Activated T-cell treated with anti-CD3 and anti-CD28 coated beads, Interleukin-2, amount 50 U/mL, for 4 hours (primary cell): ENCODE data around the gene NSUN2. TPM values are rescaled to one million over a fixed set of nuclear protein-coding genes. Genes with fewer than 3 reads are reported as not detected.

Source experiments
- ATAC-seq, 2 donors: fragments of 200-7000 bp; cut with Tn5 transposase; one replicate each; pipeline ENCODE4 v1.10.0; 2021
- DNase-seq: peaks from one replicate; pipeline ENCODE4 v3.0.0-alpha.2; 2020
- H3K27me3 Mint-ChIP-seq: one replicate; pipeline ENCODE4 v1.8.0; 2021; ENCODE audit warnings: low read depth, mixed read lengths
- H3K36me3 Mint-ChIP-seq: one replicate; pipeline ENCODE4 v1.8.0; 2022; ENCODE audit warnings: mixed read lengths; ENCODE audit not compliant: insufficient read depth
- H3K4me1 Mint-ChIP-seq: one replicate; pipeline ENCODE4 v1.8.0; 2021; ENCODE audit warnings: low read depth, mixed read lengths
- H3K4me3 Mint-ChIP-seq: one replicate; pipeline ENCODE4 v1.8.0; 2021; ENCODE audit warnings: mild to moderate bottlenecking, moderate library complexity, mixed read lengths
- H3K9me3 Mint-ChIP-seq: one replicate; pipeline ENCODE4 v1.8.0; 2021; ENCODE audit warnings: mixed read lengths
- total RNA-seq, 3 donors: library from RNA; stranded (reverse); gene quantifications; one replicate each; pipeline ENCODE4 v1.2.1, GENCODE V29; 2021

Gene NSUN2
- total RNA-seq, 3 donors from 2014 or later, result 160 to 175 (median 165) TPM

DNA sequence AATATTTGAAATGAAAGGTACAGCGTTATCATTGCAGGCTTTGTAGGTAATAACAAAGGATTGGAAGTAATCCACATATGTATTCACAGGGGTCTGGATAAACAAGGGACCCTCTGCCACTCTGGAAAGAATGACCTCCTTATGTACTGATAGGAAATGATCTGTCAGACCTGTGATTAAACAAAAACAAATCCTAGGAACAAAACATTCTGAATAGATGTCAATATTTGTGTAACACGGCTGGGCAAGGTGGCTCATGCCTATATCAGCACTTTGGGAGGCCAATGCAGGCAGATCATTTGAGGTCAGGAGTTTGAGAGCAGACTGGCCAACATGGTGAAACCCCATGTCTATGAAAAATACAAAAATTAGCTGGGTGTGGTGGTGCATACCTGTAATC is 42.3 kb downstream of the NSUN2 start:
- H3K36me3 Mint-ChIP-seq, result peaks cover 2% of the 10 kb centered on the region
- ATAC-seq (no peak), DNase-seq (no peak)
- no peaks in the 10 kb centered on the region for H3K4me1 Mint-ChIP-seq
- peaks cover 8% of the 10 kb centered on the region for H3K27me3 Mint-ChIP-seq
- no peak overlapping the region for H3K4me3 Mint-ChIP-seq
- H3K9me3 Mint-ChIP-seq, result no peaks in the 10 kb centered on the region

DNA sequence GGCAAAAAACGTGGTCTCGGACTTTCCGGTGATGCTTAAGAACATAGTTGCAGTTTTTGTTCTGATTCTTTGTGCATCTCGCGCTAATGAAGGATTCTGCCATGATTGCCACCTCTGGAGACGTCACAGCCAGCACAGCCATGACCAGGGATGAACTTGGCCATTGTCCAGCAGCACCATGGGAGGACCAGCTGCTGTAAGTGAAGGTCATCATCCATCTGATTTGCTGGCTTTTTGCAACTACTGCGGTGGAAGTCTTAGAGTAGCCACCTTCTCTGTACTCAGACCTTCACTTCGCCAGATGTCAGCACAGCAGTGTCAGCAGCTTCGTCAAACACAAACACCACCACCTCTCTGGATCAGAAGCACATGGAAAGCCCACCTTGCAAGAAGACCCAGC is 45.7 kb downstream of the NSUN2 start:
- peaks cover 28% of the 10 kb centered on the region for H3K27me3 Mint-ChIP-seq
- no peaks in the 10 kb centered on the region for H3K9me3 Mint-ChIP-seq
- ATAC-seq (no peak), DNase-seq (no peak)
- H3K4me3 Mint-ChIP-seq, result no peak overlapping the region
- no peaks in the 10 kb centered on the region for H3K36me3 Mint-ChIP-seq
- H3K4me1 Mint-ChIP-seq, result peaks cover 2% of the 10 kb centered on the region

DNA sequence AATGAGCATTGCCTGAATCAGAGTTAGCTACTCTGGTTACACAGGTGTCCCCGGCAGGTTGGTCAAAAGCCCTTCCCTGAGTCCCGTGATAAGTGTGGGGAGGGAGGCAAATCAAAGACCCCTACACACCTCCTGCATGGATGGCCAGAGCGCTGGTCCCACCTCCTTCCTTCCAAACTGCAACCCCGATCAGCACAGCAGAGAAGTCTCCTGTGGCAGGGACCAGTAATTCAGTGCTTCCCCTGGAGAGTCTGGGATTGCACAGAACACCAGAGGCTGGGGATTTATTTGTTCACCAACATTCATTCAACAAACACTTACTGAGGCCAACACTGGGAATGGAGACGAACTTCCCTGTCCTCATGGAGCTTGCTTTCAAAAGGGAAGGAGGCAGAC is 46.2 kb downstream of the NSUN2 start:
- DNase-seq, result no peak
- H3K27me3 Mint-ChIP-seq, result peaks cover 33% of the 10 kb centered on the region
- H3K9me3 Mint-ChIP-seq, result no peaks in the 10 kb centered on the region
- ATAC-seq, result no peak
- H3K4me1 Mint-ChIP-seq, result peaks cover 2% of the 10 kb centered on the region
- H3K36me3 Mint-ChIP-seq, result no peaks in the 10 kb centered on the region
- no peak overlapping the region for H3K4me3 Mint-ChIP-seq

DNA sequence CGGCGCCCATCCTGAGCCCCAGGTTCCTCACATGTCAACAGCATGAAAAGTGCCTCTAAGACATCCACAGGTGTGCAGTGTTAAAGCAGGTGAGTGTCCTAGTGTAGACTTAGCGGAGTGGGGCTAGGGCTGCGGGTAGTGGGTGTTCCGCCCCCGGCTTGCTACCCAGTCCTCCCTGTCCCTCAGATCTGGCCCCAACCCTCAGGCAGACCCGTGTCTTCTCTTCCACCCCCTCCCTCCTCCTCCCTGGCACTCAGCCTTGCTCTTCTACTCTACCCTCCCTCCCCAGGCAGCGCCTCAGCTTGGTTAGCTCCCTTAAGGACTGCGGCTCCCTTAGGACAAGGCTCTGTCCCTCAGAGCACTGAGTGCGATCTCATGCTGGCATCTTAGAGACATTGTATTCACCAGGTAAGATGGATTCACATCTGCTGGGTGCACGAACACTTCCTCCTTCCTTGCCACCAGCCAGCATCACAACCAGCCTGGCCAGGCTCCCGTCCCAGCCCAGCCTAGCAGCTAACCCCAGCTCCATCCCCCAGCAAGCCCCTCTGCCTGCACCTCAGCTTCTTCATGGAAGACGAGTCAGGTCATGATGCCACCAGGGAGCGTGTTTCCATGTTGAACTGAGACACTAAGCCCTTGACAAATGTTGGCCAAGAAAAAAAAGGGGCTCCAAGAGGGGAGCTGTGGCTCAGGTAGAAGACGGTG is 46.8 kb downstream of the NSUN2 start:
- ATAC-seq (no peak), DNase-seq (no peak)
- Mint-ChIP-seq H3K4me1 (peaks cover 2% of the 10 kb centered on the region), H3K36me3 (no peaks in the 10 kb centered on the region), H3K27me3 (peaks cover 36% of the 10 kb centered on the region), H3K4me3 (no peak overlapping the region), H3K9me3 (no peaks in the 10 kb centered on the region)

DNA sequence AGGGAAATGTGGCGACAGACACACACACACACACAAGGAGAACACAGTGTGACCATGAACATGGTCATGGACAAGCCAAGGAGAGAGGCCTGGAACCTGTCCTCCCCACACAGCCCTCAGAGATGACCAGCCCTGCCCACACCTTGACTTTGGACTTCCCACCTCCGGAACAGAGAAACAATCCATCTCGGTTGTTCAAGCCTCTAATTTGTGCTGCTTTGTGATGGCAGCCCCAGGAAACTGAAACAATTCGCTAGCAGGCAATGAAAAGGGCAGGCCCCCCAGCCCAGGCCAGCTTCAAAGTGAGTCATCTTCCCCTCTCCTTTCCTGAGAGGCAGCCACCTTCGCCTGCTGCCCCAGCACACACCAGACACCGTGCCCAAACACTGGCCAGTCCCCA is 47.7 kb downstream of the NSUN2 start:
- ATAC-seq (no peak), DNase-seq (no peak)
- Mint-ChIP-seq H3K36me3 (no peaks in the 10 kb centered on the region), H3K4me1 (peaks cover 2% of the 10 kb centered on the region), H3K9me3 (no peaks in the 10 kb centered on the region), H3K27me3 (peaks cover 38% of the 10 kb centered on the region), H3K4me3 (no peak overlapping the region)

DNA sequence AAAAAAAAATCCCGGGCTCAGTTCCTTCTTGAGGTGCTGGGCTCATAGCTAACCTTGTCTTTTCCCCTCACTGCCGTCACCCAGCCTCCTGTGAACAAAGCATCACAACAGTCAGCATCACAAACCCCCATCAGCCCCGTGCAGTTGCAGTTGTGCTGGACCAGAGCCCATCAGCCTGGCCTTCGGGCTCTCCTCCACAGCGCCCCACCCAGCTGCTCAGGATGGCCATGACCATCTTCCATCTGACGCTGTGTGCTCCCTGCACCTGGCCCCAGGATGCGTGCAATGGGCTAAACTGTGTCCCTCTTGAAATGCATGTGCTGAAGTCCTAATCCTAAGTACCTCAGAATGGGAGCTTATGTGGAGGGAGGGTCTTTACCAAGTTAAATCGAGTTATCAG is 48.1 kb downstream of the NSUN2 start:
- Mint-ChIP-seq H3K4me3 (no peak overlapping the region), H3K36me3 (no peaks in the 10 kb centered on the region), H3K9me3 (no peaks in the 10 kb centered on the region), H3K4me1 (peaks cover 2% of the 10 kb centered on the region), H3K27me3 (peaks cover 42% of the 10 kb centered on the region)
- DNase-seq (no peak), ATAC-seq (no peak)

DNA sequence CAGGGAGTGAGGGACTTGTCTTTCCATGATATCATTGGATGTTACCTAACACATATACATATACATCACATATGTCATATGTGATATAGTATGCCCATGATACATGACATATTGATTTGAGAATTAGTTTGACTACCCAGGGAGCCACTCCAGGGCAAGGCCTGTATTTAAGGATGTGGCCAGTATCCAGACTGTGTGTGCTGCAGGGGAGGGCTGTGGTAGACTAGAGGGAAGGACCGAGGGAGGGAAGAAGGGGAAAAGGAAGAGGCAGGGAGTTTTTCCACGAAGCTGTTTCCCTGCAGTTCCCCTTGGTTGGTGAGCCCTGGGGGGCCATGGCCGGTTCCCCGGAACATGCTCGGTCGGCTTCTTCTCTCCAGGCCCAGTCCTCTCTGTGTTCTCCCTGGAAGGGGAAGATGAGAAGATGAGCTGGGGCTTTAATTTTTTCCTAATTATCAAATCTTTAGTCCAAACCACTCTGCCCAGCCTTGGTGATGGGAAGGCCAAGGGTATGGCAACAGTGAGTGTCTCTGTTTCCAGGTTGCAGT is 48.7 kb downstream of the NSUN2 start:
- DNase-seq (no peak), ATAC-seq (no peak)
- Mint-ChIP-seq H3K4me1 (peaks cover 2% of the 10 kb centered on the region), H3K9me3 (no peaks in the 10 kb centered on the region), H3K27me3 (peaks cover 46% of the 10 kb centered on the region), H3K4me3 (no peak overlapping the region), H3K36me3 (no peaks in the 10 kb centered on the region)

DNA sequence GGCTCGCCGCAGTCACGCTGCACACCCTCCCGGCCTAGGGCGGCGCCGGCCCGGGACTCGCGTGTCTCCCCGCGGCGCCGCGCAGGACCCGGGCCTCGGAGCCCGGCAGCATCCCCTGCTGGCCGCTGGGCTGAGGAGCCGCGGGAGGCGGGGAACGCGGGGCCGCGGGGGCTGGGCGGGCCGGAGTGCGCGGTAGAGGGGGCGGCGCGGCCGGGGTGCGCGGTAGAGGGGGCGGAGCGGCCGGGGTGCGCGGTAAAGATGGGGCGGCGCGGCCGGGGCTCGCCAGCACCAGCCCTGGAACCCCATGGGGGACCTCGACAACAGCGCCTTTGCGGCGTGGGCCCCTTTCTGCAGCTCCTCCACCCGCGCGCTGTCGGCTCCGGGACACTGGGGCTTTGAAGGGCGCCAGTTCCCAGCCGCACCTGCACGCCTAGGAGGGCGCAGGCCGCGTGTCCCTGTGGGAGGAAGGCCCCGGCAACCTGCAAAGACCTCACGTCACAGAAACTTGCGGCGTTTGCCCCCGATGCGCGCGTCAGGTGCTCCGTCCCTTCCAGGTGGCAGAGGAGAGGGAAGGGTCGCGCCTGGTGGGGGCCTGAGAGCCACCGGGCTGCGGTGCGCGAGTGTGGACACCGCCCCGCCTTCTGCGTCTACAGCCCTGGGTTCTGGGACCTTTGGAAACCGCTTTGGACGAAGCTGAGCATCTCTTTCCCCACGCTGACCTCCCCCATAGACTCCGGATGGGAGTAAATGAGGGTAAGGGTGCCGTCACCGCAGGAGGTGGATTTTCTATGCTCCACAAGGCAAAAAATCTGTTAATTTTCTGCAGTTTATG is 49.6 kb downstream of the NSUN2 start:
- DNase-seq (no peak), ATAC-seq (peak; percentile 72 to 73)
- Mint-ChIP-seq H3K9me3 (no peaks in the 10 kb centered on the region), H3K4me1 (peaks cover 2% of the 10 kb centered on the region), H3K27me3 (peaks cover 50% of the 10 kb centered on the region), H3K36me3 (no peaks in the 10 kb centered on the region), H3K4me3 (no peak overlapping the region)

DNA sequence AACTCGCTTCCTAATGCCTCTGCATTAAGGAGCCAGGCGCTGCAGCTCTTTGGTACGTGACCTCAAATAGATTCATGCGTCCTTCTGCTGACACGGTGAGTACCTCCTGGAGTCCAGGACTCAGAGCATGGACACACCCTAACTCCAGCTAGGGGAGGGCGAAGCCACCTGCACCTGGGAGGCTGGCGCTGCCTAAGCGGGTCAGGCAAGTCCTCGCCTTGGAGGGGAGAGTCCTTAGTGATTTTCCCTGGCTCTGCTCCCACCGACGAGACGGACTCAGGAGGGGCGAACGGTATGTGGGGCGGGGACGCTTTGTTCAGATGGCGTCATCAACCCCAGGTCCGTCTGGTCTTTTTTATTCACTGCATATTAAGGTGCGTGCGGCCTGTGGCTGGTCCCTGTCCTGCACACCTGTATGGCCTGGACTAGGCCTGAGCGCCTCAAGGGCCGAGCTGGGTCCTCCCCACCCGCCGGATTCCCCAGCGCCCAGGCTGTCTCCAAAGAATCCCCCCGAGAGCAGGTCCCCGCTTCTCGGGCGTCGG is 50.3 kb downstream of the NSUN2 start:
- Mint-ChIP-seq H3K27me3 (peaks cover 55% of the 10 kb centered on the region), H3K36me3 (no peaks in the 10 kb centered on the region), H3K4me3 (no peak overlapping the region), H3K4me1 (peaks cover 2% of the 10 kb centered on the region), H3K9me3 (no peaks in the 10 kb centered on the region)
- peak in 1 of 2 donors; percentile 30 for ATAC-seq
- no peak for DNase-seq

DNA sequence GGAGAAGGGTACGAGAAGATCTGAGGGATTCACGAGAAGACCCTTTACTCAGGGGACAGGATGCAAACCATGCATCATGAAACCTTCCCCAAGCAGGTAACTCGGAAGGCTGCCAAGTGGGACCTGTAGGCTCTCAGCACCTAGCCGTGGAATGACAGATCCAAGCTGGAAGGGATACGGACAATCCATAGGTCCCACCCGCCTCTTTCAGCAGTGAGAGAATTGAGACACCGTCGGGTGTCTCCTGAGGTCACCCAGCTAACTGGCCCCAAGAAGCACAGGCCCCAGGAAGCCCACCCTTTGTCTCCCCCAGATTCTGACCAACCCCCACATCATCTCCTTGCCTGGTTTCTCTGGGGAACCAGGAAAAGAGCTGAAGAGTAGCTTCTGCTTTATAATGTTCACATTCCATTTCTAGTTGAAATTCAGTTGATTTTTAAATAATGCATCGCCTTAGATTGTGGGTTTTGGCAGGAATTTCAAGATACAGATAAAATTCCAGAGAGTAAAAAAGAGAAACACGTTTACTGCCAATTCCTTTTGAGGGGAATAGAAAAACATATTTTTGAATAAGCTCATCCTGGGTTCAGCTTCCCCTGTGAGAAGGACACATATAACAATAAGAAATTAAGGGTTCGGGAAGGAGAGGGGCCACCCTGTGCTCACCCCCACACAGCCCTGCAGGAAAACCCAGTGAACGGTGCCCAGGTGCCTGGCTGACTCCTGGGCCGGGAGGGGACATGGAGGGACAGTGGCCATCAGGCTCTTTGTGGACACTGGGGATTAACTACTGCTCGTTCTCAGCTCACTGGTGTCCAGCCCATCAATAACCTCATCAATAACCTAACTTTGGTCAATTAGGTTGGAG is 51.1 kb downstream of the NSUN2 start:
- DNase-seq (no peak), ATAC-seq (no peak)
- Mint-ChIP-seq H3K4me1 (peaks cover 2% of the 10 kb centered on the region), H3K27me3 (peaks cover 55% of the 10 kb centered on the region), H3K9me3 (no peaks in the 10 kb centered on the region), H3K4me3 (no peak overlapping the region), H3K36me3 (no peaks in the 10 kb centered on the region)

DNA sequence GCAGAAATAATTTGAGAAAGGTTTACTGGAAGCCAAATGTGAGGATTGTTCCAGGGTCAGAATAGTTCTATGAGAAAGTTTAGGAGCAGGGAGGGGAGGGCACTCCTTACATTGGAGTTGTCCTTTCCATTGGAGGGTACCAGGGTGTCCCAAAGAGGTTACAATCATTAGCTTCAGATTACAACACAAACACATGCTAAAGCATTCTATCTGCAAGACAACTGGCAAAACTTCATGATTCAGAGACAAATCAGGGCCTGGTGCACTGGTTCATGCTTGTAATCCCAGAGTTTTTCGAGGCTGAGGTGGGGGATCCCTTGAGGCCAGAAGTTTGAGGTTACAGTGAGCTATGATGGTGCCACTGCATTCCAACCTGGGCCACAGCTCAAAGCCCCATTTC is 51.8 kb downstream of the NSUN2 start:
- ATAC-seq (no peak), DNase-seq (no peak)
- Mint-ChIP-seq H3K4me3 (no peak overlapping the region), H3K36me3 (no peaks in the 10 kb centered on the region), H3K4me1 (peaks cover 2% of the 10 kb centered on the region), H3K27me3 (peaks cover 49% of the 10 kb centered on the region), H3K9me3 (no peaks in the 10 kb centered on the region)

DNA sequence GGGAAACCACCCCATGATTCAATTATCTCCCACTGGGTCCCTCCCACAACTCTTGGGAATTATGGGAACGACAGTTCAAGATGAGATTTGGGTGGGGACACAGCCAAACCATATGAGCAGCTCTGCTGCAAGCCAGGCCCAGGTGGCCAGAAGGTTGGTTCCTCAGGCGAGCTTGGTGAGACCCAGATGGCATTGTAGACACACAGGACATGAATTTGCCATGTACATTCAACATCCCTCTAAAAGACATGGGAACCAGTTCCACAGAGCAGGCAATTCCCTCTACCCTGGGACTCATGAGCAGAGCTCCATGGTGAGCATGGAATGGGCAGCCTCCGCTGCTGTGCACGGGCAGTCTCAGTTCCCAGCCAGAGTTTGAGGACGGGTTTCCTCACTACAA is 53.3 kb downstream of the NSUN2 start:
- no peaks in the 10 kb centered on the region for H3K36me3 Mint-ChIP-seq
- H3K27me3 Mint-ChIP-seq, result peaks cover 41% of the 10 kb centered on the region
- no peak for ATAC-seq

DNA sequence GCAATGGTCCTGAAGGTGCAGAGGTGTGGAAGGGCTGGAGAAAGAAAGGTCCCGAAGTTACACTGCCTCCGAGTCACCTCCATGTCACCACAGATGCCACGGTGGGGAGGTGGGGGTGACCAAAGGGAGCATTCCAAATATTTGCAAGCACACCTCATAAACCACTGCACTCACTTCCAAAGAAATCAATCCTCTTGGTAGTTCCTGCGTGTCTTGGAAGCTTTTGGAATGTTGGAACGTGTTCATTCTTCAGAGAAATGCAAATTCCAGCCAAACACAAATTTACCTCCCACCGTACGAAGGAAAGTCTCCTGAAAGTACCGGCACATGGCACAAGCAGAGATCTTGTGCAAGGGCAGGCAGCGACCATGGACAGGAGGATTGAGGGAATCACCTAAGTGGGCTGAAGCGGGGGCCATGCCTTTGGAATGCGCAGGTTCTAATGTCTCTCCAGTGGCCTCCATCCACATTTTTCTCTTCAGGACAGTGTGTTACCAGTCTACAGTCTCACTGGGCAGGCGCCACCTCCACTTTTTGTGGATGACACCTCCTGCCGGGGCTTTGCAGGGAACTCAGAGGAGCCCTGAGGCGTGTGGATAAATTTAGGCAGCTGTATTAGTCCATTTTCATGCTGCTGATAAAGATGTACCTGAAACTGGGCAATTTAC is 54.0 kb downstream of the NSUN2 start:
- Mint-ChIP-seq H3K4me3 (no peak overlapping the region), H3K9me3 (no peaks in the 10 kb centered on the region), H3K36me3 (no peaks in the 10 kb centered on the region), H3K4me1 (peaks cover under 1% of the 10 kb centered on the region), H3K27me3 (peaks cover 35% of the 10 kb centered on the region)
- ATAC-seq (no peak), DNase-seq (no peak)

More for the DNA sequence above, 53.3 kb downstream of the NSUN2 start:
- DNase-seq, result no peak
- Mint-ChIP-seq H3K9me3 (no peaks in the 10 kb centered on the region), H3K4me1 (peaks cover 2% of the 10 kb centered on the region), H3K4me3 (no peak overlapping the region)
